ENCODE results near the gene BAIAP2L1.

BAIAP2L1 gene

GRCh38 chr7:98276241-98276761 is 124.6 kb downstream of the BAIAP2L1 start:
- no peak for DNase-seq (ENCODE audit: low spot score)

GRCh38 chr7:98267303-98267702 is 133.6 kb downstream of the BAIAP2L1 start:
- no peak for DNase-seq (ENCODE audit: low spot score)

- no peak for DNase-seq (ENCODE audit: low spot score)
Observed at GRCh38 chr7:98266840-98267239, 134.1 kb downstream of the BAIAP2L1 start.

GRCh38 chr7:98265841-98266271 is 135.0 kb downstream of the BAIAP2L1 start:
- DNase-seq (ENCODE audit: low spot score), result no peak

GRCh38 chr7:98257701-98258100 is 143.2 kb downstream of the BAIAP2L1 start:
- no peak for DNase-seq (ENCODE audit: low spot score)

- DNase-seq (ENCODE audit: low spot score), result no peak
Observed at GRCh38 chr7:98256431-98256830, 144.5 kb downstream of the BAIAP2L1 start.

GRCh38 chr7:98254951-98255610 is 145.8 kb downstream of the BAIAP2L1 start:
- DNase-seq (ENCODE audit: low spot score), result no peak

- DNase-seq (ENCODE audit: low spot score), result no peak
Observed at GRCh38 chr7:98254516-98254915, 146.4 kb downstream of the BAIAP2L1 start.

GRCh38 chr7:98252425-98253054 is 148.3 kb downstream of the BAIAP2L1 start:
- no peak for DNase-seq (ENCODE audit: low spot score)

- peak; percentile 94 for DNase-seq (ENCODE audit: low spot score)
Observed at GRCh38 chr7:98251601-98252424, 149.1 kb downstream of the BAIAP2L1 start, which contains the start of gene TECPR1. TSS of gene TECPR1 (minus strand) at chr7:98252232. CDS start at chr7:98246146, 6,086 bp downstream.

GRCh38 chr7:98251231-98251600 is 149.7 kb downstream of the BAIAP2L1 start:
- DNase-seq (ENCODE audit: low spot score), result no peak

GRCh38 chr7:98250789-98251188 is 150.1 kb downstream of the BAIAP2L1 start:
- no peak for DNase-seq (ENCODE audit: low spot score)

GRCh38 chr7:98249106-98249505 is 151.8 kb downstream of the BAIAP2L1 start:
- DNase-seq (ENCODE audit: low spot score), result no peak

GRCh38 chr7:98248156-98248555 is 152.7 kb downstream of the BAIAP2L1 start:
- DNase-seq (ENCODE audit: low spot score), result no peak

GRCh38 chr7:98244871-98245270 is 156.0 kb downstream of the BAIAP2L1 start:
- DNase-seq (ENCODE audit: low spot score), result no peak

GRCh38 chr7:98242934-98243333 is 158.0 kb downstream of the BAIAP2L1 start:
- DNase-seq (ENCODE audit: low spot score), result no peak

GRCh38 chr7:98242342-98242741 is 158.5 kb downstream of the BAIAP2L1 start:
- no peak for DNase-seq (ENCODE audit: low spot score)

GRCh38 chr7:98241674-98242241 is 159.1 kb downstream of the BAIAP2L1 start:
- no peak for DNase-seq (ENCODE audit: low spot score)

All from putamen (tissue), 1 donor.